Upper lobe of left lung (tissue), 6 donors: ENCODE measurements around the gene KRT75. TPM values are rescaled to one million over a fixed set of nuclear protein-coding genes. Genes with fewer than 3 reads are reported as not detected.

Source experiments
- ATAC-seq, 2 donors: fragments of 200-7000 bp; cut with Tn5 transposase; one replicate each; pipeline ENCODE4 v1.9.1; 2022; ENCODE audit warnings: mild to moderate bottlenecking in 2 of 2, moderate library complexity in 2 of 2; ENCODE audit not compliant: low FRiP score in 2 of 2
- DNase-seq, 2 donors: peaks; one replicate each; pipeline ENCODE4 v3.0.0-alpha.2; 2019 to 2020
- H3K27ac ChIP-seq, 4 donors: fragments of 200-600 bp; sonication (generic); one replicate each; pipeline ENCODE4 v1.5.1; 2016 to 2019
- H3K27me3 ChIP-seq, 4 donors: fragments of 200-600 bp; sonication (generic); one replicate each; pipeline ENCODE4 v1.5.1; 2017 to 2019
- H3K36me3 ChIP-seq, 4 donors: fragments of 200-600 bp; sonication (generic); one replicate each; pipeline ENCODE4 v1.5.1; 2016 to 2019
- H3K4me1 ChIP-seq, 4 donors: fragments of 200-600 bp; sonication (generic); one replicate each; pipeline ENCODE4 v1.5.1; 2018 to 2019
- H3K4me3 ChIP-seq, 4 donors: fragments of 200-600 bp; sonication (generic); one replicate each; pipeline ENCODE4 v1.5.1; 2017 to 2019; ENCODE audit warnings: mild to moderate bottlenecking in 2 of 4, moderate library complexity in 1 of 4
- H3K9me3 ChIP-seq, 4 donors: fragments of 200-600 bp; sonication (generic); one replicate each; pipeline ENCODE4 v1.5.1; 2018 to 2019
- CTCF ChIP-seq, 6 experiments: fragments of 450-650 bp in 4 of 6; fragments of 200-600 bp in 2 of 6; sonication (generic) in 2 of 6; IDR thresholded peaks; one replicate each; pipeline ENCODE4 v1.5.1; 2016 to 2019; ENCODE audit warnings: antibody characterized with exemption in 6 of 6
- EP300 ChIP-seq, 4 donors: sonication (generic); formaldehyde crosslinking; IDR thresholded peaks; one replicate each; pipeline ENCODE4 v1.5.1; 2017; ENCODE audit warnings: antibody characterized with exemption in 4 of 4, control low read depth in 2 of 4
- POLR2A ChIP-seq, 4 donors: fragments of 450-650 bp; IDR thresholded peaks; one replicate each; pipeline ENCODE4 v1.5.1; 2016 to 2017; ENCODE audit warnings: antibody characterized with exemption in 4 of 4, mild to moderate bottlenecking in 2 of 4
- POLR2AphosphoS5 ChIP-seq, 2 donors: sonication (generic); formaldehyde crosslinking; IDR thresholded peaks; one replicate each; pipeline ENCODE4 v1.5.1; 2017; ENCODE audit warnings: antibody characterized with exemption in 2 of 2
- WGBS, 2 donors: methylation state at CpG; one replicate each; pipeline ENCODE4 v1.1.5; 2017 to 2018; 5-methylcytosine and 5-hydroxymethylcytosine counted together
- total RNA-seq, 6 donors: library from RNA; depleted of rRNA in 4 of 6; stranded (reverse); fragments of >200 nt in 4 of 6; gene quantifications; one replicate each; pipeline versions ENCODE4 v1.1.0 to v1.2.1, GENCODE V29; 2016 to 2021
- donor health status: DM: no; HTN: no; CAD: no; lungs with moderate emphysema.
- donor health status: DM: no; HTN: yes; CAD: no; lungs with severe emphysema.

The KRT75 gene
- total RNA-seq, 6 donors from 2014 or later: not detected

DNA sequence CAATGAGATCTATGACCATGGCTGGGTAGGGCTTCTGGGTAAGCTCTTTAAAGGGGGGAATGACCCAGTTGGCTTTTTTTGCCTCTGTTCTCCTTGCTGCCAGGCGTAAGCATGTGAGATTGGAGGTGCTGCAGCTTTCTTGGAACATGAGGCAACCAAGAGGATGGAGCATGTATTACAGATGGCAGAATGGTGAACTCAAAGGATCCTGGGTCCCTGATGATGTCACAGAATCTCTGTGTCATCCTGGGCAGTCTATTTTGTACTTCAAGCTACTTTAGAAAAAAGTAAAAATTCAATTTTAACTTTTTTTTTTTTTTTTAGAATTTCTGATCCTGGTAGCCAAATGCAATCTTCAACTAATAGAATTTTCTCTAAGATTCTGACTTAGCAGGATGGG lies 36.0 kb downstream of the KRT75 start:
- ATAC-seq (no peak), DNase-seq (no peak)
- no peaks in the 10 kb centered on the region for H3K27me3 ChIP-seq
- H3K27ac ChIP-seq: no peak overlapping the region
- no peaks in the 10 kb centered on the region for H3K36me3 ChIP-seq
- no peak overlapping the region for H3K4me3 ChIP-seq
- TF ChIP-seq POLR2AphosphoS5 (IDR thresholded peaks at IDR 0.05): no peak
- WGBS, 2 donors: 76 to 91% methylated on average over 1 of the region's 1 CpG
- no peaks in the 10 kb centered on the region for H3K4me1 ChIP-seq
- no peaks in the 10 kb centered on the region for H3K9me3 ChIP-seq

- ATAC-seq: no peak
- DNase-seq: no peak
- no peaks in the 10 kb centered on the region for H3K36me3 ChIP-seq
- 79 to 80% methylated on average over 8 of the region's 8 CpGs for WGBS, 2 donors
- H3K9me3 ChIP-seq: no peaks in the 10 kb centered on the region
- H3K27me3 ChIP-seq: no peaks in the 10 kb centered on the region
- no peak overlapping the region for H3K27ac ChIP-seq
- no peaks in the 10 kb centered on the region for H3K4me1 ChIP-seq
- TF ChIP-seq CTCF (IDR thresholded peaks at IDR 0.05) (no peak), POLR2A (IDR thresholded peaks at IDR 0.05) (no peak), POLR2AphosphoS5 (IDR thresholded peaks at IDR 0.05) (no peak), EP300 (IDR thresholded peaks at IDR 0.05) (no peak)
- H3K4me3 ChIP-seq: no peak overlapping the region
These were observed 37.5 kb downstream of the KRT75 start for GRCh38 chr12:52396656-52397055.

GRCh38 chr12:52395761-52396434 lies 38.3 kb downstream of the KRT75 start:
- H3K4me1 ChIP-seq: no peaks in the 10 kb centered on the region
- no peaks in the 10 kb centered on the region for H3K27me3 ChIP-seq
- peak in 1 of 2 donors; percentile 11 for ATAC-seq
- WGBS, 2 donors: 59 to 72% methylated on average over 15 to 19 of the region's 20 CpGs
- no peak overlapping the region for H3K27ac ChIP-seq
- H3K36me3 ChIP-seq: no peaks in the 10 kb centered on the region
- DNase-seq: peak in 1 of 2 donors; percentile 40
- no peak overlapping the region for H3K4me3 ChIP-seq
- no peaks in the 10 kb centered on the region for H3K9me3 ChIP-seq
- TF ChIP-seq CTCF (IDR thresholded peaks at IDR 0.05): peak in 3 of 6 experiments; percentile 17 to 47 (median 27)
- no peak for TF ChIP-seq POLR2A (IDR thresholded peaks at IDR 0.05)
- no peak for TF ChIP-seq POLR2AphosphoS5 (IDR thresholded peaks at IDR 0.05)
- no peak for TF ChIP-seq EP300 (IDR thresholded peaks at IDR 0.05)

GRCh38 chr12:52394836-52395405 lies 39.2 kb downstream of the KRT75 start:
- no peak for ATAC-seq
- Histone ChIP-seq H3K4me3 (no peak overlapping the region), H3K36me3 (no peaks in the 10 kb centered on the region), H3K9me3 (no peaks in the 10 kb centered on the region), H3K27me3 (no peaks in the 10 kb centered on the region), H3K27ac (no peak overlapping the region), H3K4me1 (no peaks in the 10 kb centered on the region)
- peak in 1 of 2 donors; percentile 41 for DNase-seq
- TF ChIP-seq CTCF (IDR thresholded peaks at IDR 0.05) (no peak), POLR2A (IDR thresholded peaks at IDR 0.05) (no peak), EP300 (IDR thresholded peaks at IDR 0.05) (no peak)
- WGBS, 2 donors: 78 to 80% methylated on average over 4 to 13 of the region's 13 CpGs

DNA sequence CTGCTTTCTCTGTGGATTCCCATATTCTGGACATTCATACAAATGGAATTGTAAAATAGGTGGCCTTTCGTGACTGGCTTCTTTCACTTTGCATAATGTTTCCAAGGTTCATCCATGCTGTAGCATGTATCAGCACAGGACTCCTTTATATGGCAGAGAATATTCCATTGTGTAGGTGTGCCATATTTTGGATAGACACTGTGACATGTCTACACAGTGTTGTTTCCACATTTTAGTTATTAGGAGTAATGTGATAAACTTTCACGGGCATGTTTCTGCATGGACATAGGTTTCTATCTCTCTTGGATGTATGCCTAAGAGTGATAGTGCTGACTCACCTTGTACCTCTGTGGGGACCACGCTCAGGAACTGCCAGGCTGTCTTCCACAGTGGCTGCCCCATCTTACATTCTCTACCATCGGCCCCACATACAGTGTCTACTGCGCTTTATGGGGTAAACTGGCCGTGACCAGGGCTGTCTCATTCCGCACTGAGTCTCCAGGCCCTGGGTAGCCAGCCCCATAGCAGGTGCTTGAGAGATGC lies 41.6 kb downstream of the KRT75 start:
- TF ChIP-seq POLR2A (IDR thresholded peaks at IDR 0.05): no peak
- no peak for TF ChIP-seq EP300 (IDR thresholded peaks at IDR 0.05)
- TF ChIP-seq CTCF (IDR thresholded peaks at IDR 0.05): no peak
- TF ChIP-seq POLR2AphosphoS5 (IDR thresholded peaks at IDR 0.05): no peak
- Histone ChIP-seq H3K4me3 (no peak overlapping the region), H3K27me3 (no peaks in the 10 kb centered on the region), H3K4me1 (no peaks in the 10 kb centered on the region), H3K27ac (no peak overlapping the region), H3K9me3 (no peaks in the 10 kb centered on the region), H3K36me3 (no peaks in the 10 kb centered on the region)
- no peak for ATAC-seq
- 77 to 89% methylated on average over 4 to 7 of the region's 7 CpGs for WGBS, 2 donors
- DNase-seq: no peak
